SK-N-SH (cell line): ENCODE measurements around the gene NEK7. TPM values are rescaled to one million over a fixed set of nuclear protein-coding genes. Genes with fewer than 3 reads are reported as not detected.

ENCODE experiments used
- CTCF ChIA-PET: fragments of 300-600, 350-600 bp; formaldehyde crosslinking; extraction: SDS; loops from one replicate; lab custom pipeline; 2021; lab: Yijun Ruan, JAX
- POLR2A ChIA-PET: fragments of 350-600 bp; sonication (Branson Sonifier 250); formaldehyde crosslinking; extraction: SDS; loops from one replicate; lab custom pipeline; 2020; ENCODE audit warnings: antibody characterized with exemption, inconsistent platforms; lab: Yijun Ruan, JAX
- DNase-seq: peaks from one replicate; pipeline ENCODE4 v3.0.0; 2012
- H2AFZ ChIP-seq: fragments of 200-600 bp; sonication (generic); 2 replicates; pipeline ENCODE4 v1.8.1; 2016; ENCODE audit warnings: antibody characterized with exemption, mild to moderate bottlenecking, low read depth
- H3F3A ChIP-seq: fragments of 200-600 bp; sonication (generic); replicated peaks from 2 replicates; pipeline ENCODE3; 2016; ENCODE audit warnings: antibody characterized with exemption, mild to moderate bottlenecking; ENCODE audit not compliant: insufficient read depth
- H3K27ac ChIP-seq, 2 experiments: fragments of 200-500 bp in 1 of 2; fragments of 200-600 bp in 1 of 2; sonication (Bioruptor generic) in 1 of 2; sonication (generic), shearing (Covaris generic) in 1 of 2; 2 replicates each; pipeline versions ENCODE4 v1.5.1 to v1.6.1; 2014 to 2016; ENCODE audit warnings: low read depth in 2 of 2, inconsistent platforms in 1 of 2, low read length in 1 of 2, mild to moderate bottlenecking in 1 of 2, mixed read lengths in 1 of 2
- H3K27me3 ChIP-seq: fragments of 200-600 bp; sonication (generic), shearing (Covaris generic); 2 replicates; pipeline ENCODE4 v1.6.1; 2016; ENCODE audit warnings: mixed run types; ENCODE audit not compliant: insufficient read depth
- H3K36me3 ChIP-seq, 2 experiments: fragments of 200-500 bp in 1 of 2; fragments of 200-600 bp in 1 of 2; sonication (Bioruptor generic) in 1 of 2; sonication (generic) in 1 of 2; replicated peaks in 1 of 2; 2 replicates each; pipeline versions ENCODE3 to v1.5.1; 2014 to 2016; ENCODE audit warnings: low read length in 1 of 2, mild to moderate bottlenecking in 1 of 2; ENCODE audit not compliant: insufficient read depth in 2 of 2, control insufficient read depth in 1 of 2
- H3K4me1 ChIP-seq, 2 experiments: fragments of 200-500 bp in 1 of 2; fragments of 200-600 bp in 1 of 2; sonication (Bioruptor generic) in 1 of 2; sonication (generic), shearing (Covaris generic) in 1 of 2; 2 replicates each; pipeline versions ENCODE4 v1.5.1 to v1.6.1; 2014 to 2016; ENCODE audit warnings: low read depth in 1 of 2, low read length in 1 of 2, mixed run types in 1 of 2; ENCODE audit not compliant: insufficient read depth in 2 of 2, control insufficient read depth in 1 of 2
- H3K4me2 ChIP-seq: fragments of 200-600 bp; sonication (generic), shearing (Covaris generic); 2 replicates; pipeline ENCODE4 v1.6.1; 2017; ENCODE audit warnings: mixed run types
- H3K4me3 ChIP-seq, 2 experiments: fragments of 200-500 bp in 1 of 2; fragments of 200-600 bp in 1 of 2; sonication (Bioruptor generic) in 1 of 2; sonication (generic), shearing (Covaris generic) in 1 of 2; 2 replicates each; pipeline versions ENCODE4 v1.5.1 to v1.8.1; 2014 to 2016; ENCODE audit warnings: low read depth in 2 of 2, inconsistent platforms in 1 of 2, low read length in 1 of 2, mild to moderate bottlenecking in 1 of 2, mixed read lengths in 1 of 2, moderate library complexity in 1 of 2
- H3K79me2 ChIP-seq: fragments of 200-600 bp; sonication (generic); 2 replicates; pipeline ENCODE4 v1.8.1; 2017; ENCODE audit warnings: mild to moderate bottlenecking; ENCODE audit not compliant: insufficient read depth
- H3K9ac ChIP-seq: fragments of 200-600 bp; sonication (generic); 2 replicates; pipeline ENCODE4 v1.6.1; 2017; ENCODE audit warnings: mixed run types
- H3K9me2 ChIP-seq: fragments of 200-600 bp; sonication (generic); 2 replicates; pipeline ENCODE4 v1.6.1; 2017; ENCODE audit warnings: mixed run types
- H3K9me3 ChIP-seq: fragments of 200-600 bp; sonication (generic); 2 replicates; pipeline ENCODE4 v1.6.1; 2017; ENCODE audit warnings: mixed run types, mild to moderate bottlenecking, moderate library complexity
- H4K20me1 ChIP-seq: fragments of 200-600 bp; sonication (generic); 2 replicates; pipeline ENCODE4 v1.6.1; 2017; ENCODE audit warnings: mild to moderate bottlenecking, mixed run types; ENCODE audit not compliant: insufficient read depth
- CHD2 ChIP-seq: fragments of 150-350 bp; IDR thresholded peaks from 2 replicates; pipeline ENCODE4 v1.6.1; 2018; ENCODE audit warnings: low read length; ENCODE audit not compliant: partially characterized antibody
- FOSL2 ChIP-seq: IDR thresholded peaks from 2 replicates; pipeline ENCODE4 v1.4.0; 2012; ENCODE audit warnings: low read depth, mild to moderate bottlenecking, moderate library complexity, borderline replicate concordance
- FOXJ3 ChIP-seq: sonication (generic); formaldehyde crosslinking; IDR thresholded peaks from 2 replicates; pipeline ENCODE4 v1.5.1; 2020; ENCODE audit warnings: mild to moderate bottlenecking, missing genetic modification reagents
- FOXM1 ChIP-seq: IDR thresholded peaks from 2 replicates; pipeline ENCODE4 v1.4.0; 2012; ENCODE audit warnings: low read depth, mild to moderate bottlenecking
- JUND ChIP-seq: IDR thresholded peaks from 2 replicates; pipeline ENCODE4 v1.4.0; 2012
- NFIC ChIP-seq: IDR thresholded peaks from 2 replicates; pipeline ENCODE4 v1.4.0; 2012; ENCODE audit warnings: borderline replicate concordance
- NRF1 ChIP-seq: IDR thresholded peaks from 2 replicates; pipeline ENCODE4 v1.6.1; 2012; ENCODE audit warnings: low read depth, mild to moderate bottlenecking, low read length
- PBX3 ChIP-seq: IDR thresholded peaks from 2 replicates; pipeline ENCODE4; 2012
- POLR2AphosphoS5 ChIP-seq: IDR thresholded peaks from 2 replicates; pipeline ENCODE4 v1.6.1; 2012; ENCODE audit warnings: low read depth, low read length
- RAD21 ChIP-seq: IDR thresholded peaks from 2 replicates; pipeline ENCODE4 v1.6.1; 2012; ENCODE audit warnings: mild to moderate bottlenecking, low read length
- RCOR1 ChIP-seq: fragments of 150-350 bp; IDR thresholded peaks from 2 replicates; pipeline ENCODE4 v1.6.1; 2017; ENCODE audit warnings: antibody characterized with exemption, low read length
- REST ChIP-seq: IDR thresholded peaks from 2 replicates; pipeline ENCODE4 v1.6.1; 2012; ENCODE audit warnings: mild to moderate bottlenecking, low read depth, low read length, moderate library complexity
- RFX5 ChIP-seq: IDR thresholded peaks from 2 replicates; pipeline ENCODE4 v1.6.1; 2012; ENCODE audit warnings: mild to moderate bottlenecking, improper control_type of control experiment, low read length
- RXRA ChIP-seq: IDR thresholded peaks from 2 replicates; pipeline ENCODE4 v1.4.0; 2012; ENCODE audit warnings: low read depth, mild to moderate bottlenecking, borderline replicate concordance
- SIN3A ChIP-seq: IDR thresholded peaks from 2 replicates; pipeline ENCODE4 v1.6.1; 2012; ENCODE audit warnings: low read depth, mild to moderate bottlenecking, low read length, moderate library complexity, borderline replicate concordance
- TCF12 ChIP-seq: IDR thresholded peaks from 2 replicates; pipeline ENCODE4 v1.4.0; 2012
- USF1 ChIP-seq: IDR thresholded peaks from 2 replicates; pipeline ENCODE4 v1.4.0; 2012; ENCODE audit warnings: low read depth, borderline replicate concordance
- USF2 ChIP-seq: fragments of 150-350 bp; IDR thresholded peaks from 2 replicates; pipeline ENCODE4 v1.6.1; 2017; ENCODE audit warnings: antibody characterized with exemption, low read length, low read depth, borderline replicate concordance
- YY1 ChIP-seq: IDR thresholded peaks from 2 replicates; pipeline ENCODE4 v1.4.0; 2012; ENCODE audit warnings: low read depth, mild to moderate bottlenecking
- ZBTB33 ChIP-seq: IDR thresholded peaks from 2 replicates; pipeline ENCODE4 v1.4.0; 2012; ENCODE audit warnings: low read depth, borderline replicate concordance
- WGBS: methylation state at CpG from one replicate; pipeline ENCODE4 v1.1.6; 2017; ENCODE audit warnings: low lambda C conversion rate; 5-methylcytosine and 5-hydroxymethylcytosine counted together
- polyA plus RNA-seq, 3 experiments: library from polyadenylated mRNA; depleted of rRNA; stranded (reverse); fragments of >200 nt; gene quantifications; 2 replicates each; pipeline ENCODE4 v1.2.3, GENCODE V29; 2012

The NEK7 gene
- polyA plus RNA-seq, 1 of the 3 experiments (the other 2 are of a cell fraction), result 85.8 TPM

GRCh38 chr1:198352975-198353695 is 196.3 kb downstream of the NEK7 start:
- 91% methylated on average over 5 of the region's 5 CpGs for WGBS
- no peaks in the 10 kb centered on the region for H4K20me1 ChIP-seq
- no peaks in the 10 kb centered on the region for H3K9me2 ChIP-seq
- H3K4me3 ChIP-seq, result no peak overlapping the region
- H3F3A ChIP-seq, result no peaks in the 10 kb centered on the region
- H3K36me3 ChIP-seq, result no peaks in the 10 kb centered on the region
- H3K9me3 ChIP-seq, result no peaks in the 10 kb centered on the region
- no peak overlapping the region for H2AFZ ChIP-seq
- ChIA-PET POLR2A (no interaction called here), CTCF (no interaction called here)
- TF ChIP-seq FOXJ3, result no peak
- no peak for TF ChIP-seq POLR2AphosphoS5
- no peak for TF ChIP-seq RAD21
- no peak for TF ChIP-seq PBX3
- TF ChIP-seq FOXM1, result no peak
- TF ChIP-seq USF2, result no peak
- TF ChIP-seq RXRA, result no peak
- TF ChIP-seq REST, result no peak
- TF ChIP-seq JUND, result no peak
- H3K79me2 ChIP-seq, result no peaks in the 10 kb centered on the region
- H3K4me2 ChIP-seq, result no peak overlapping the region
- no peaks in the 10 kb centered on the region for H3K27me3 ChIP-seq
- no peak for DNase-seq
- H3K9ac ChIP-seq, result no peak overlapping the region
- no peak overlapping the region for H3K27ac ChIP-seq
- no peaks in the 10 kb centered on the region; a peak in 1 of 4 replicates for H3K4me1 ChIP-seq

GRCh38 chr1:198357937-198358336 is 201.1 kb downstream of the NEK7 start:
- 69% methylated on average over 2 of the region's 2 CpGs for WGBS
- Histone ChIP-seq H3K9me2 (no peaks in the 10 kb centered on the region), H4K20me1 (no peaks in the 10 kb centered on the region), H3F3A (no peaks in the 10 kb centered on the region), H3K9me3 (no peaks in the 10 kb centered on the region), H3K27ac (no peak overlapping the region), H3K4me1 (no peaks in the 10 kb centered on the region; a peak in 2 of 4 replicates), H3K36me3 (no peaks in the 10 kb centered on the region), H3K4me3 (no peak overlapping the region), H3K27me3 (no peaks in the 10 kb centered on the region), H3K79me2 (no peaks in the 10 kb centered on the region), H3K9ac (no peak overlapping the region), H3K4me2 (no peak overlapping the region), H2AFZ (no peak overlapping the region)
- ChIA-PET CTCF (interaction anchor here (1.0 to 1.6 kb wide), 3 partner anchors 9 to 161 kb away, joined by 5 read pairs; no protein-coding TSS in a partner anchor), POLR2A (no interaction called here)
- DNase-seq, result no peak
- TF ChIP-seq USF2, result no peak
- TF ChIP-seq CHD2, result no peak
- no peak for TF ChIP-seq USF1
- TF ChIP-seq YY1, result no peak
- TF ChIP-seq NFIC, result no peak
- no peak for TF ChIP-seq FOSL2
- TF ChIP-seq RCOR1, result no peak
- TF ChIP-seq TCF12, result no peak
- TF ChIP-seq SIN3A, result no peak
- TF ChIP-seq ZBTB33, result no peak
- TF ChIP-seq NRF1, result no peak
- TF ChIP-seq RFX5, result no peak
